H9 (cell line): ENCODE data around the gene UPF1. TPM values are rescaled to one million over a fixed set of nuclear protein-coding genes. Genes with fewer than 3 reads are reported as not detected.

Experiments
- DNase-seq: peaks from one replicate; pipeline ENCODE4 v3.0.0-alpha.2; 2017
- H2AFZ ChIP-seq: one replicate; pipeline ENCODE4 v1.6.1; 2013; ENCODE audit warnings: mild to moderate bottlenecking, low read length, control low read depth, moderate library complexity
- H2AK5ac ChIP-seq: 2 replicates; pipeline ENCODE4 v1.6.1; 2013; ENCODE audit warnings: low read length, control low read depth, mixed read lengths; ENCODE audit not compliant: insufficient read length
- H2BK120ac ChIP-seq: one replicate; pipeline ENCODE4 v1.6.1; 2013; ENCODE audit warnings: low read depth, mild to moderate bottlenecking, low read length, control low read depth, inconsistent platforms; ENCODE audit not compliant: poor library complexity, severe bottlenecking
- H2BK12ac ChIP-seq: 2 replicates; pipeline ENCODE4 v1.6.1; 2013; ENCODE audit warnings: low read length, control low read depth, mixed read lengths, low read depth; ENCODE audit not compliant: insufficient read length
- H2BK15ac ChIP-seq: 2 replicates; pipeline ENCODE4 v1.6.1; 2013; ENCODE audit warnings: low read depth, low read length, control low read depth
- H2BK20ac ChIP-seq: one replicate; pipeline ENCODE4 v1.6.1; 2013; ENCODE audit warnings: low read depth, mild to moderate bottlenecking, low read length, control low read depth, inconsistent platforms; ENCODE audit not compliant: poor library complexity, severe bottlenecking
- H2BK5ac ChIP-seq: 2 replicates; pipeline ENCODE4 v1.6.1; 2013; ENCODE audit warnings: low read length, control low read depth, mixed read lengths; ENCODE audit not compliant: insufficient read length
- H3K14ac ChIP-seq: 2 replicates; pipeline ENCODE4 v1.6.1; 2013; ENCODE audit warnings: low read length, control low read depth; ENCODE audit not compliant: insufficient read depth
- H3K18ac ChIP-seq: 2 replicates; pipeline ENCODE4 v1.6.1; 2013; ENCODE audit warnings: low read depth, mild to moderate bottlenecking, mixed read lengths, low read length, control low read depth; ENCODE audit not compliant: insufficient read length
- H3K23ac ChIP-seq: 2 replicates; pipeline ENCODE4 v1.6.1; 2013; ENCODE audit warnings: low read length, control low read depth, mixed read lengths, low read depth; ENCODE audit not compliant: insufficient read length
- H3K23me2 ChIP-seq: 2 replicates; pipeline ENCODE4 v1.6.1; 2013; ENCODE audit warnings: low read depth, mild to moderate bottlenecking, mixed read lengths, low read length, control low read depth; ENCODE audit not compliant: insufficient read length, poor library complexity, severe bottlenecking
- H3K27ac ChIP-seq: 2 replicates; pipeline ENCODE4 v1.5.1; 2013; ENCODE audit warnings: low read length, control low read depth, mixed read lengths, low read depth; ENCODE audit not compliant: insufficient read length
- H3K27me3 ChIP-seq: 2 replicates; pipeline ENCODE4 v1.6.1; 2013; ENCODE audit warnings: low read length, control low read depth, inconsistent platforms; ENCODE audit not compliant: insufficient read depth
- H3K4ac ChIP-seq: 2 replicates; pipeline ENCODE4 v1.6.1; 2013; ENCODE audit warnings: low read depth, mild to moderate bottlenecking, control low read depth, inconsistent platforms, low read length, moderate library complexity
- H3K4me1 ChIP-seq: 2 replicates; pipeline ENCODE4 v1.6.1; 2013; ENCODE audit warnings: low read length, control low read depth, inconsistent platforms; ENCODE audit not compliant: insufficient read depth
- H3K4me2 ChIP-seq: 2 replicates; pipeline ENCODE4 v1.6.1; 2013; ENCODE audit warnings: low read length, control low read depth, mixed read lengths; ENCODE audit not compliant: insufficient read length, insufficient read depth
- H3K56ac ChIP-seq: 2 replicates; pipeline ENCODE4 v1.6.1; 2013; ENCODE audit warnings: low read depth, mild to moderate bottlenecking, mixed read lengths, low read length, control low read depth; ENCODE audit not compliant: insufficient read length
- H3K79me1 ChIP-seq: 2 replicates; pipeline ENCODE4 v1.6.1; 2013; ENCODE audit warnings: low read depth, mild to moderate bottlenecking, moderate library complexity, low read length, control low read depth, inconsistent platforms; ENCODE audit not compliant: insufficient read depth, poor library complexity, severe bottlenecking
- H3K79me2 ChIP-seq: 2 replicates; pipeline ENCODE4 v1.6.1; 2013; ENCODE audit warnings: low read length, control low read depth, inconsistent platforms; ENCODE audit not compliant: insufficient read depth
- H3K9ac ChIP-seq: 2 replicates; pipeline ENCODE4 v1.6.1; 2013; ENCODE audit warnings: low read length, control low read depth, mixed read lengths; ENCODE audit not compliant: insufficient read length; ENCODE audit errors: extremely low read depth
- H3K9me3 ChIP-seq: one replicate; pipeline ENCODE4 v1.6.1; 2013; ENCODE audit warnings: low read depth, low read length, inconsistent platforms; ENCODE audit not compliant: control insufficient read depth
- H3T11ph ChIP-seq: one replicate; pipeline ENCODE4 v1.6.1; 2013; ENCODE audit warnings: mild to moderate bottlenecking, low read length, control low read depth, inconsistent platforms
- H4K20me1 ChIP-seq: one replicate; pipeline ENCODE4 v1.6.1; 2013; ENCODE audit not compliant: control insufficient read depth, insufficient read length, insufficient read depth
- H4K5ac ChIP-seq: 2 replicates; pipeline ENCODE4 v1.6.1; 2013; ENCODE audit warnings: low read depth, mild to moderate bottlenecking, mixed read lengths, low read length, control low read depth; ENCODE audit not compliant: insufficient read length
- H4K8ac ChIP-seq: replicated peaks from 2 replicates; pipeline ENCODE4 v1.6.1; 2013; ENCODE audit warnings: low read length, control low read depth, mixed read lengths, low read depth; ENCODE audit not compliant: insufficient read length
- H4K91ac ChIP-seq: 2 replicates; pipeline ENCODE4 v1.6.1; 2013; ENCODE audit warnings: low read depth, mild to moderate bottlenecking, moderate library complexity, mixed read lengths, low read length, control low read depth; ENCODE audit not compliant: insufficient read length
- H3K27ac Mint-ChIP-seq, 3 experiments: 2 replicates in 2 of 3; 3 replicates in 1 of 3; pipeline ENCODE4 v1.8.0; 2020 to 2021; ENCODE audit warnings: mixed read lengths in 3 of 3, mild to moderate bottlenecking in 1 of 3, moderate library complexity in 1 of 3
- H3K27me3 Mint-ChIP-seq: 2 replicates; pipeline ENCODE4 v1.8.0; 2021; ENCODE audit warnings: low read depth, mild to moderate bottlenecking, moderate library complexity, mixed read lengths
- H3K36me3 Mint-ChIP-seq, 3 experiments: 2 replicates in 2 of 3; 3 replicates in 1 of 3; pipeline ENCODE4 v1.8.0; 2020 to 2021; ENCODE audit warnings: low read depth in 3 of 3, mixed read lengths in 3 of 3; ENCODE audit not compliant: insufficient read depth in 1 of 3
- H3K4me1 Mint-ChIP-seq, 2 experiments: 2 replicates each; pipeline ENCODE4 v1.8.0; 2020; ENCODE audit warnings: mixed read lengths in 2 of 2
- H3K4me3 Mint-ChIP-seq, 2 experiments: 2 replicates in 1 of 2; 3 replicates in 1 of 2; pipeline ENCODE4 v1.8.0; 2020 to 2021; ENCODE audit warnings: mild to moderate bottlenecking in 2 of 2, mixed read lengths in 2 of 2, moderate library complexity in 1 of 2
- H3K9me3 Mint-ChIP-seq, 2 experiments: 2 replicates in 1 of 2; 3 replicates in 1 of 2; pipeline ENCODE4 v1.8.0; 2020; ENCODE audit warnings: mild to moderate bottlenecking in 2 of 2, mixed read lengths in 2 of 2, moderate library complexity in 1 of 2
- CTCF ChIP-seq: fragments of 200-600 bp; sonication (generic); conservative IDR thresholded peaks from 3 replicates; pipeline ENCODE4 v1.8.0; 2021; ENCODE audit warnings: antibody characterized with exemption, mild to moderate bottlenecking
- WGBS: extraction: QIAGEN DNeasy Blood & Tissue Kit; methylation state at CpG from one replicate; pipeline ENCODE4 v1.1.7; 2013; ENCODE audit warnings: missing lambda C conversion rate, low lambda C conversion rate, mixed read lengths; ENCODE audit not compliant: insufficient read length; ENCODE audit errors: extremely low coverage; 5-methylcytosine and 5-hydroxymethylcytosine counted together
- total RNA-seq: library from RNA; stranded (reverse); gene quantifications from 2 replicates; pipeline ENCODE4 v1.2.1, GENCODE V29; 2021

The UPF1 gene
- total RNA-seq, 1 experiment from 2014 or later = 85.4 TPM

- Histone ChIP-seq H3K4me1 (no peaks in the 10 kb centered on the region), H3K4ac (no peak overlapping the region), H3K9ac (no peak overlapping the region), H2BK5ac (no peak overlapping the region), H3K79me2 (no peaks in the 10 kb centered on the region; the same call in 1 of the 2 replicates), H2BK15ac (no peak overlapping the region), H3K23ac (no peak overlapping the region), H3K27ac (no peak overlapping the region), H4K91ac (no peak overlapping the region), H2BK20ac (no peak overlapping the region), H3K4me2 (no peak overlapping the region), H4K8ac (no peak overlapping the region), H4K5ac (no peak overlapping the region), H2AK5ac (no peak overlapping the region), H3K9me3 (no peaks in the 10 kb centered on the region), H3K79me1 (no peaks in the 10 kb centered on the region), H2BK12ac (no peak overlapping the region), H2BK120ac (no peak overlapping the region), H4K20me1 (no peaks in the 10 kb centered on the region), H3K14ac (no peak overlapping the region), H3K18ac (no peak overlapping the region), H3K23me2 (no peaks in the 10 kb centered on the region), H2AFZ (no peak overlapping the region), H3T11ph (no peak overlapping the region), H3K27me3 (no peaks in the 10 kb centered on the region), H3K56ac (no peak overlapping the region)
- no peaks in the 10 kb centered on the region for H3K4me1 Mint-ChIP-seq
- no peak for TF ChIP-seq CTCF
- no CpG with 5 or more reads among the region's 17 CpGs for WGBS
- H3K9me3 Mint-ChIP-seq = no peaks in the 10 kb centered on the region
- DNase-seq = no peak
- H3K27ac Mint-ChIP-seq = no peak overlapping the region
- H3K4me3 Mint-ChIP-seq = no peak overlapping the region
- peaks cover 9 to 32% (median 30%) of the 10 kb centered on the region in 3 experiments; a peak in 6 of 7 replicates for H3K36me3 Mint-ChIP-seq
- H3K27me3 Mint-ChIP-seq = no peaks in the 10 kb centered on the region
Measured at GRCh38 chr19:18908917-18909619, 77.3 kb downstream of the UPF1 start.
